NCI-H1436 (cell line): Measurements from ENCODE around the gene SCYGR6.

Experiments used
- DNase-seq: peaks from one replicate; lab custom pipeline; 2025; lab: John Stamatoyannopoulos, UW

SCYGR6 gene

GRCh38 chr2:227713291-227713690, 11.3 kb downstream of the SCYGR6 start:
- DNase-seq: no peak

GRCh38 chr2:227710986-227711385, 13.6 kb downstream of the SCYGR6 start:
- DNase-seq: no peak

GRCh38 chr2:227707390-227707789, 17.2 kb downstream of the SCYGR6 start:
- DNase-seq: no peak

- no peak for DNase-seq
These were observed 17.7 kb downstream of the SCYGR6 start for GRCh38 chr2:227706859-227707258.

GRCh38 chr2:227703961-227704360, 20.6 kb downstream of the SCYGR6 start:
- DNase-seq: no peak

- DNase-seq: no peak
These were observed 21.3 kb downstream of the SCYGR6 start for GRCh38 chr2:227703280-227703732.

GRCh38 chr2:227701556-227701955, 23.0 kb downstream of the SCYGR6 start:
- no peak for DNase-seq

GRCh38 chr2:227696990-227697679, 27.4 kb downstream of the SCYGR6 start:
- DNase-seq: no peak

- DNase-seq: no peak
These were observed 37.4 kb downstream of the SCYGR6 start for GRCh38 chr2:227687189-227687588.

- no peak for DNase-seq
These were observed 40.3 kb downstream of the SCYGR6 start for GRCh38 chr2:227684258-227684657.

GRCh38 chr2:227677928-227678327, 46.6 kb downstream of the SCYGR6 start:
- DNase-seq: no peak

- DNase-seq: no peak
These were observed 50.1 kb downstream of the SCYGR6 start for GRCh38 chr2:227674485-227674884.
